ENCODE results near the gene HEATR5A. TPM values are rescaled to one million over a fixed set of nuclear protein-coding genes. Genes with fewer than 3 reads are reported as not detected.

HEATR5A gene
- polyA plus RNA-seq, 1 of the 3 experiments (the other 2 are of a cell fraction) = 7.1 TPM

GRCh38 chr14:31401369-31401932 is 18.9 kb downstream of the HEATR5A start:
- Histone ChIP-seq H4K20me1 (ENCODE audit: insufficient read depth) (no peaks in the 10 kb centered on the region), H3K27ac (ENCODE audit: low read depth in 2 of 2, low read length in 1 of 2) (no peak overlapping the region), H3K9me3 (no peaks in the 10 kb centered on the region), H3K9ac (no peak overlapping the region), H3K9me2 (no peaks in the 10 kb centered on the region), H3F3A (replicated peaks; ENCODE audit: insufficient read depth) (no peaks in the 10 kb centered on the region), H3K79me2 (ENCODE audit: insufficient read depth) (peaks cover 12% of the 10 kb centered on the region), H2AFZ (ENCODE audit: low read depth) (no peak overlapping the region), H3K4me3 (ENCODE audit: low read depth in 2 of 2, low read length in 1 of 2) (no peak overlapping the region), H3K4me2 (no peak overlapping the region), H3K4me1 (ENCODE audit: control insufficient read depth in 1 of 2, insufficient read depth in 2 of 2, low read depth in 1 of 2, low read length in 1 of 2) (peaks cover 0 to 7% of the 10 kb centered on the region in 2 experiments; a peak in 2 of 4 replicates), H3K27me3 (ENCODE audit: insufficient read depth) (no peaks in the 10 kb centered on the region), H3K36me3 (replicated peaks in 1 of 2; ENCODE audit: control insufficient read depth in 1 of 2, insufficient read depth in 2 of 2, low read length in 1 of 2) (peaks cover 28 to 32% of the 10 kb centered on the region in 2 experiments)
- ChIA-PET POLR2A (no interaction called here), CTCF (no interaction called here)
- TF ChIP-seq TAF1 (IDR thresholded peaks at IDR 0.05; ENCODE audit: borderline replicate concordance, low read depth, low read length) (no peak), SMC3 (IDR thresholded peaks at IDR 0.05; ENCODE audit: low read depth, low read length) (no peak), JUND (IDR thresholded peaks at IDR 0.05) (no peak)
- no peak for DNase-seq
- 95% methylated on average over 3 of the region's 3 CpGs for WGBS (ENCODE audit: low lambda C conversion rate)

DNA sequence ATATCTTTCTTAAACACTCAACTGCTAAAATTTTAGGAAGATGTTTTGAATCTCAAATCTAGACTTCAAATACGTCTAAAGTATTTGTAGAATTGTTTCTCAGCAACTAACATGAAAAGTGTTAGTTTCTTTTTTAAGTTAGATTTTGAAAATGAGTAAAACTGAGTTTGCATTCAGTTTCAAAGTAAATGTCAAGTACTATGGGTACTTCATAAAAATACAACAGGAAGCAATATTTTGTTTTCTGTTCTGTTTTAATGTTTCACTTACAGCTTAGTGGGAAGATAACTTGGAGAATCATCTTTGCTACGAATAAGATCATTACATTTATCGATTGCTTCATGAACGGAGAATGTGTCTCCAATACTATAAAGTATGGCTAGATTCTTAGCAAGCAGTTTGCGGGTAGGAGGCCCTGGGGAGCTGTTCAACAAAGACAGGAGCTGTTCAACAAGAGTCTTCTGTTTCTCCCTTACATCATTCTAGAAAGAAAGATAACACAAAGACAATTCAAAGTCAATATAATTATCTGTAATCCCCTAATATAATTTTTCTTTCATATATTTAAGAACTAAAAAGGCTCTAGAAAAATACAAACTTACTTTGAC is 20.2 kb downstream of the HEATR5A start:
- no peak for DNase-seq
- 93% methylated on average over 5 of the region's 5 CpGs for WGBS (ENCODE audit: low lambda C conversion rate)
- TF ChIP-seq MAX (IDR thresholded peaks at IDR 0.05; ENCODE audit: low read depth) (no peak), SMC3 (IDR thresholded peaks at IDR 0.05; ENCODE audit: low read depth, low read length) (no peak), JUND (IDR thresholded peaks at IDR 0.05) (no peak), YY1 (IDR thresholded peaks at IDR 0.05; ENCODE audit: low read depth) (no peak), RFX5 (IDR thresholded peaks at IDR 0.05; ENCODE audit: low read length) (no peak), CHD2 (IDR thresholded peaks at IDR 0.05; ENCODE audit: low read length, partially characterized antibody) (no peak), TEAD4 (IDR thresholded peaks at IDR 0.05; ENCODE audit: borderline replicate concordance, insufficient read depth) (no peak), GATA2 (CRISPR knock-in tag; IDR thresholded peaks at IDR 0.05) (no peak), MEF2A (IDR thresholded peaks at IDR 0.05; ENCODE audit: borderline replicate concordance, low read depth) (no peak), FOSL2 (IDR thresholded peaks at IDR 0.05; ENCODE audit: borderline replicate concordance, low read depth) (no peak), EZH2phosphoT487 (IDR thresholded peaks at IDR 0.05; ENCODE audit: borderline replicate concordance, low read depth) (no peak)
- TF ChIP-seq, protein P1, sequence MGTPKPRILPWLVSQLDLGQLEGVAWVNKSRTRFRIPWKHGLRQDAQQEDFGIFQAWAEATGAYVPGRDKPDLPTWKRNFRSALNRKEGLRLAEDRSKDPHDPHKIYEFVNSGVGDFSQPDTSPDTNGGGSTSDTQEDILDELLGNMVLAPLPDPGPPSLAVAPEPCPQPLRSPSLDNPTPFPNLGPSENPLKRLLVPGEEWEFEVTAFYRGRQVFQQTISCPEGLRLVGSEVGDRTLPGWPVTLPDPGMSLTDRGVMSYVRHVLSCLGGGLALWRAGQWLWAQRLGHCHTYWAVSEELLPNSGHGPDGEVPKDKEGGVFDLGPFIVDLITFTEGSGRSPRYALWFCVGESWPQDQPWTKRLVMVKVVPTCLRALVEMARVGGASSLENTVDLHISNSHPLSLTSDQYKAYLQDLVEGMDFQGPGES (IDR thresholded peaks at IDR 0.05; ENCODE audit: low read depth, low read length) = no peak
- Histone ChIP-seq H3K4me3 (ENCODE audit: low read depth in 2 of 2, low read length in 1 of 2) (no peak overlapping the region), H3K9me2 (no peaks in the 10 kb centered on the region), H4K20me1 (ENCODE audit: insufficient read depth) (no peaks in the 10 kb centered on the region), H3K27me3 (ENCODE audit: insufficient read depth) (no peaks in the 10 kb centered on the region), H3K4me2 (no peak overlapping the region), H3K36me3 (replicated peaks in 1 of 2; ENCODE audit: control insufficient read depth in 1 of 2, insufficient read depth in 2 of 2, low read length in 1 of 2) (peaks cover 28 to 39% of the 10 kb centered on the region in 2 experiments), H3K79me2 (ENCODE audit: insufficient read depth) (peaks cover 10% of the 10 kb centered on the region; the same call in 1 of the 2 replicates), H2AFZ (ENCODE audit: low read depth) (no peak overlapping the region), H3K9ac (no peak overlapping the region), H3K9me3 (no peaks in the 10 kb centered on the region), H3F3A (replicated peaks; ENCODE audit: insufficient read depth) (no peaks in the 10 kb centered on the region), H3K4me1 (ENCODE audit: control insufficient read depth in 1 of 2, insufficient read depth in 2 of 2, low read depth in 1 of 2, low read length in 1 of 2) (peaks cover 0 to 1% of the 10 kb centered on the region in 2 experiments; a peak in 1 of 4 replicates), H3K27ac (ENCODE audit: low read depth in 2 of 2, low read length in 1 of 2) (no peak overlapping the region)
- ChIA-PET POLR2A (no interaction called here), CTCF (interaction anchor here (1.4 kb wide), 1 partner anchor 22 kb away, joined by 3 read pairs; no protein-coding TSS in a partner anchor)
